NCI-H2029 (cell line): Measurements from ENCODE around the gene SARS2.

Source experiments
- DNase-seq: peaks from one replicate; lab custom pipeline; 2025; lab: John Stamatoyannopoulos, UW

The SARS2 gene

DNA sequence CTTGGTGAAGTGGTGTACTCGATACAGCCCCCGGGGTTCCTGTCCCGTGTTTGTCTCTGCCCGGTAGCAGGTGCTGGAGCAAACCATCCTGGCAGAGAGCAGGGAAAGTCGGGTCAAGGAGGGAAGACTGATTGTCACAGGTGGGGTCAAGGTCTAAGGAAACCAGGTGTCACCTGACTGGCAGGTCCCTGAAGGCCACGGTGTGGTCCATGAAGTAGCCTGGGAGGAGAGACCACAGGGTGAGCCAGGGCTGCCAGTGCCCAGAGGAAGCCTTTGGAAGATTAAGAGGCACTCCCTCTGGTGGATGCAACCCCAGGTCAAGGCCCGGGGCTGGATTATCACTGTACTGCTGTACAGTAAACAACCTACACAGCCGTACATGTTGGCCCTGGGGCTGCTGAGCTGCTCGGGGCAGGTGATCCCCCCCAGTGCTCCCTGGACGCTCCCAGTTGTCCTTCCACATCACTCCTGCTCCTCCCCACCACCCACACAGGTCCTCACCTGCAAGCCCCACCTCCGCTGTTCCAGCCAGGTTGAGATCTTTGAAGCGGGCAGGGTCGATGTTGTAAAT is 12.6 kb downstream of the SARS2 start:
- DNase-seq, result no peak

DNA sequence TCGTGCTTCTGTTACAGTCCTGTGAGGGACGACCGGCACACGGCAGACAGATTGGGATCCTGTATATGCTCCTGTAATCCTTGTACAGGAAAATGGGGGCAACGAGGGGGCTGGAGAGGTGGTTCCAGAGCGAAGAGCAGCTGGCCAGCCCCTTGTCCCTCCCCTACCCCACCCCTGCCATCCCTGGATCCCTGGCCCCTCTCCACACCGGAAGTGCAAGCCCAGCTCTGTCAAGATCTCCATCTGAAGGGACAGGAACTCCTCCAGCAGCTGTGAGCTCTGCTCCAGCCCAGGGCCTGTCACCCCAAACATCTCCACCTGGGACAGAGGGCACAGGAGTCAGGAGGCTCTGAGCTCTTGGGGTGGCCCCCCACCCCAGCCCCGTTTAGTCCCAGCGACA is 13.0 kb downstream of the SARS2 start:
- DNase-seq, result no peak

DNA sequence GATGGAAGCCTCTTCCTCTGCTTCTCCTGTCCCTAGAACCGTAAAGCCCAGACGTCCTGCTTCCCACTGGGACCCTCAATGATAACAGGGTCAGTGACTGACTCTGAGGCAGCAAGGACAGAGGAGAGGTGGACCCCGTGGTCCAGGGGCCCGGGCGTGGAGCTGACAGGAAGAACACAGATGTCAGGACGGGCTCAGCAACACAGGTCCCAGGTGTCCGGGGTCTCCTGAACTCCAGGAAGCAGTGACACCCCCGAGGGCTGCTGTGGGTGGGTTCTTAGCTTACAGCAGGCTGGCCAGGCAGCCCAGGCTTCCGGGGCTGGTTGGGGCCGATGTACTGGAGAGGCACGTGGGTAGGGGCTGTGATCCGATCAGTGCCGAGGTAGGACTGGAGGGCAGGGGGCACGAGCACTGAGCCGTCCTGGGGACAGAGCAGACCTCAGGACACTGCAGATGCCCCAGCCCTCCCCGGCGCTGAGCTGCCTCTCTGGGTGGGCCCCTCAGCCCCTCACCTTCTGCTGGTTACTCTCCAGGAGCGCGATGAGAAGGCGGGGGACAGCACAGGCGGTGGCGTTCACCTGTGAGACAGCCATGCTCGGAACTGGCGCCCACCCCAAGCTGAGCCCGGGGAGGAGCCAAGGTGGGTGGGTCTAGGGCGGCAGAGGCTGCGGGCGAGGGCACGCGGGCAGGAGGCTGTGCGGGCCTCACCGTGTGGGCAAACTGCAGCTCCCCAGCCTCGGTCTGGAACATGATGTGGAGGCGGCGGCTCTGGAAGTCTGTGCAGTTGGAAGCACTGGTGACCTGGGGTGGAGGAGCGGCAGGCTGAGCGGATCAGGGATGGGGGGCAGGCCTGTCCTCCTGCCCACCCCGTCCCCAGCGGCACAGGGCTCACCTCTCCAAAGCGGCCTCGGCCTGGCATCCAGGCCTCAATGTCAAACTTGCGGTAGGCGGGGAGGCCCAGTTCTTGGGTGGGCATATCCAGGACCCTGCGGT is 14.9 kb downstream of the SARS2 start:
- no peak for DNase-seq

DNA sequence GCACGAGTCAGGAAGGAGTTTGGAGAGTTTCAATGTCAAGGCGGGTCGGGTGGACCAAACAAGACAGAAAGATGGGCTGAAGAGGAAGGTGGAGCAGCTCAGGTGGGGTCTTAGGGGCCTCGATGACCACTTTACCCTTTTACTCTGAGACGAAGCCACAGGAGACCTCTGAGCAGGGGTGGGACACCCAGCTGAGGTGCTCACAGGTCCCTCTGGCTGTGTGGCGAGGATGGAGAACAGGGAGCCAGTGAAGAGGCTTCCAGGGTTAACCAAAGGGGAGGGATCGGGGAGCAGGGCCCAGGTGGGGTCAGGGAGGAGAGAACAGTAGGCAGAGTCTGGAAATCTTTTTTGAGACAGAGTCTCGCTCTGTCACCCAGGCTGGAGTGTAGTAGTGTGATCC is 16.6 kb downstream of the SARS2 start:
- DNase-seq, result no peak

DNA sequence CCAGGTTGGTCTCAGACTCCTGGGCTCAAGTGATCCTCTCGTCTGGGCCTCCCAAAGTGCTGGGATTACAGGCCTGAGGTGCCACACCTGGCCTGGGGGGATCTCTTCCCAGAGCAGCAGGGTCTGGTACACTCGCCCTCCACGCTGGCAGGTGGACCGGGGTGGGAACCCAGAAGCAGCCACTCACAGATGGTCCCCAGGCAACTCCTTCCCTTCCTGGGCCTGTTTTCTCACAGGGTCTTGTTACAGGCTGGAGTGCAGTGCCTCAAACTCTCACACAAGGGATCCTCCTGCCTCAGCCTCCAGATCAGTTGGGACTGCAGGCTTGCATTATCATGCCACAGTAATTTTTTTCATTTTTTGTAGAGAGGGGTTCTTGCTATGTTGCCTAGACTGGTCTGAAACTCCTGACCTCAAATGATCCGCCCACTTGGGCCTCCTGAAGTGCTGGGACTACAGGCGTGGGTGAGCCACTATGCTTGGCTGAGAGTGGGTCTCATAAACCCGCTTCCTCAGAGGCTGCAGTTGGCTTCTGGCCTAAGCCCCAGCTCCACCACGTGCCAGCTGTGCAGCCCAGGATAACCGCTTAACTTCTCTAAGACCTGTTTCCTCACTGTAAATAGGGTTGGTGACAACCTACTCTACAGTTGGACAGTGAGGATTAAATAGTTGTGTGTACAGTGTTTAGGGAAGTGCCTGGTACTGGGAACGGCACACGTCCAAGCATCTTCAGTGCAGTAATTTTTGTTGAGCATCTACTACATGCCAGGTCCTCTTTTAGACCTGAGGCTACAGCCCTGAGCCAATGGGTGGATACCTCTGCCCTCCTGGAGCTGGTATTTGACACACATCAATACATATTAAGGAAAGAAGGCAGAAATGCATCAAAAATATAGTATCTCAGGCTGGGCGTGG is 17.7 kb downstream of the SARS2 start:
- no peak for DNase-seq

DNA sequence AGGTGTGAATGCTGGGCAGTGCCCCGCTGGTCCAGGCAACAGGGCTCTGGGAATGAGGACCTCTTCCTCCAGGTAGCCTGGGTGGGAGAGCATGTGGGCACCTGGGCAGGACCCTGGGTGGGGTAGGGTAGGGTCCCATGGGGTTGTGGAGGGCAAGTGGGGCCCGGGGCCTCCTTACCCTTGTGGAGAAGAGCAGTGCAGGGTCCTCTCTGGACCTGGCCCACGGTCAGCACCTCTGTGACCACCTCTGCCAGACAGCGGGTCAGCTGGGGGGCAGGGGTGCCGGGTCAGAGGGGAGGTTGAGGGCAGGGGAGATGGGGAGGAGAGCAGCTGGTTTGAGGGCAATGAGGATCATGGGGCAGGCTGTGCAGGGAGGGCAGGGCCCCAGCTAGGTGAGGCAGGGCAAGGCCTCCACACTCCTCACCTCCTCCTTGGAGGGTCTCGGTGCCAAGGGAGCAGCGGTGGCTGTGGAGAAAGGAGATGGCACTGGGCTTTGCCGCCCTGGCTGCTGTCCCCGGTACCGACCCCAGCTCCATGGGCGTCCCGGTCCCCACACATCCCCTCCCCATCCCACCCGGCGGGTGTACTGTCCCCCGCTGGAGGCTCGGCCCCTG is 19.1 kb downstream of the SARS2 start:
- no peak for DNase-seq

DNA sequence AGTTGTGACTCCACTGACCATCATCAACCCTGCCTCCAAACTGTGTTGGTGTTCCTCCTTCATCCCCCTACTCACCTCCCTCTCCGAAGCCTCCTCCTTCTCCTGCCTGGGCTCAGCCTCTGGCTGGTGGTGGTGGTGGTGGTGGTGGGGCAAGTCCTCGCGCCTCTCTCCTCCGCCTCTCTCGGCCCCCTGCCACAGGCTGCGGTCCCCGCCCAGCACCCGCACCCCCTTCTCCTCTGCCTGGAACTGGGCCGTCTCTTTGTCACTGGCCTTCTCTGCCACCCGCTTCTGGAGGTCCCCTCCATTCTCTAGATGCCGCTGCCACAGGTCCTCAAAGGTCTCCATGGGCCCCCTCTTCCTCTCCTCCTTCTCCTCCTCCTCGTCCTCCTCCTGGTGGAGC is 20.1 kb downstream of the SARS2 start:
- no peak for DNase-seq

DNA sequence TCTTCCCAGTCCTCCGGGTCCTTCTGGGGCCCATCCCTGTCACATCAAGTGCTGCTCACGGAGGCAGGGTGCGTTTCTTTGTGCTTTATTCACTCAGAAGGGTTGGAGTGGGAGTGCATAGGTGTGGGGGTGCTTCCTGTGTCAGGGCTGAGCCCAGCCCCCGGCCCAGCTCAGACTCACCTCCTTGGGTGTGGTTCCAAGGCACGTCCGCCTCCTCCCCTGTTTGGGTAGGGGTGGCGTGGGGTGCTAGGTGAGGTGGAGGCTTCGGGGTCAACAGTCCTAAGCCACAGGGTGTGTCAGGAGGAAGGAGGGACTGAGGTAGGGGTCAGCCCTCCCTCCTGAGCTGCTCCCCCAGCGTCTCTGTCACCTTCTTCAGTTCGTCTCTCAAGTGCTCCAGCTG is 21.7 kb downstream of the SARS2 start:
- DNase-seq, result no peak

DNA sequence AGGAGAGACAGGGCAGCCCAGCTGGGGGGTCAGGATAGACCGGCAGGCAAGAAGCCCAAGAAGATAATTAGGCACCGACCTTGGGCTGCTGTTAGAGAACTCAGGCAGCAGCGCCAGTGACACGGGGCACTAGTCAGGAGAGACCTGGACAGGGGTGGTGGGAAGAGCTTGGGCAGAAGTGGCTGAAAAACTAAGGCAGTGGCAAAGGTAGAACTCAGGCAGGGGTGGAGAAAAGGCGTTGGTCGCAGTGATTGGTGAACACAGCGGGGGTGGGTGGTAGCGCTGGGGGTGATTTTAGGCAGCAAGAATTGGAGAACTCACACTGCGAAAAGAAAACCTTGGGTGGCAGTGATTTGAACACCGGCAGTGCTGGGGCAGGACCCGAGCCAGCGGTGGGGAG is 22.9 kb downstream of the SARS2 start:
- no peak for DNase-seq

DNA sequence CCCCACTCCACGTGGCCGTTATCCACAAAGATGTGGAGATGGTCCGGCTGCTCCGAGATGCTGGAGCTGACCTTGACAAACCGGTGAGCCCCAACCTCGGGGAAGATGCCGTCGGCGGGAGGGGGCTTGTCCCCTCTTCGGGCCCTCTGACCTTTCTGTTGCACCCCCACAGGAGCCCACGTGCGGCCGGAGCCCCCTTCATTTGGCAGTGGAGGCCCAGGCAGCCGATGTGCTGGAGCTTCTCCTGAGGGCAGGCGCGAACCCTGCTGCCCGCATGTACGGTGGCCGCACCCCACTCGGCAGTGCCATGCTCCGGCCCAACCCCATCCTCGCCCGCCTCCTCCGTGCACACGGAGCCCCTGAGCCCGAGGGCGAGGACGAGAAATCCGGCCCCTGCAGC is 23.3 kb downstream of the SARS2 start:
- DNase-seq, result no peak

DNA sequence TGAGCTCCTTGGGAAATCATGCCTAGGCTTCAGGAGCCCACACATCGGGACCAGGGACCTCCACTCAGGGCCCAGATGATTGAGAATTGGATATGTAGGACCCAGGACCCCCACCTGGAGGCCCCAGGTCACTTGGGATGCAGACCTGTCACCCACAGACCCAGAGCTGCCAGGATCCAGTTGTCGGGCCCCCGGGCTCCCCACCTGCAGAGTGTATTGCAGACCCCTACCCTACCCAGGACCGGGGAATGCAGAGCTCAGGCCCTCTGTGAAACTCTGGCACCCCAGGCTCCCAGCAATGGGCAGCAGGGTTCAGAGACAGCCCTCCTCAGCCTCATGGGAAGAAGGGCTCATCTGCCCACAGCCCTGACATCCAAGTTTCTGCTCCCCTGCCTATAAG is 24.9 kb downstream of the SARS2 start:
- no peak for DNase-seq

DNA sequence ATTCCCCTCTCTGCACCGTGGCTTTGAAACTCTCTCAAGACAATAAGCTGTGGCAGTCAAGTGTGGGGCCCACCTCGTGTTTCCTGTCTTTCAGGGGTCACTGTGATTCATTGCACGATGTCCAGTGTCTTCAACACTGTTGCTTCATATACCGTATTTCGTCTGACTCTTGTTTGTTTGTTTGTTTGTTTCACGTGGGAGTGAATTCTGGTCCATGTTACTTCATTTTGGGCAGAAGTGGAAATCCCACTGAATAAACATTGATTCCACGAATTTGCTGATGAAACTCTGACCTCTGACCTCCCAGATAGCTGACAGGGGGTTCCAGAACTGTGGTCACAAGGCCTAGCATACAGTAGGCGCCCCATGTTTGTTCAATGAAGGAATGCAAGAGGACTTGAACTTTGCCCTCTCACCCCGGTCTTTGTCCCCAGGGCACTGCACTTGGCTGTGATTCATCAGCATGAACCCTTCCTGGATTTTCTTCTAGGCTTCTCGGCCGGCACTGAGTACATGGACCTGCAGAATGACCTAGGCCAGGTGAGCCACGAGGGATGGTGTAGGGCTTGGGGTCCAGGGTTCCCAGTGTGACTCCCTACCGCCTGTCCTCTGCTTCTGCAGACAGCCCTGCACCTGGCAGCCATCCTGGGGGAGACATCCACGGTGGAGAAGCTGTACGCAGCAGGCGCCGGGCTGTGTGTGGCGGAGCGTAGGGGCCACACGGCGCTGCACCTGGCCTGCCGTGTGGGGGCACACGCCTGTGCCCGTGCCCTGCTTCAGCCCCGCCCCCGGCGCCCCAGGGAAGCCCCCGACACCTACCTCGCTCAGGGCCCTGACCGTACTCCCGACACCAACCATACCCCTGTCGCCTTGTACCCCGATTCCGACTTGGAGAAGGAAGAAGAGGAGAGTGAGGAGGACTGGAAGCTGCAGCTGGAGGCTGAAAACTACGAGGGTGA is 25.7 kb downstream of the SARS2 start:
- no peak for DNase-seq

DNA sequence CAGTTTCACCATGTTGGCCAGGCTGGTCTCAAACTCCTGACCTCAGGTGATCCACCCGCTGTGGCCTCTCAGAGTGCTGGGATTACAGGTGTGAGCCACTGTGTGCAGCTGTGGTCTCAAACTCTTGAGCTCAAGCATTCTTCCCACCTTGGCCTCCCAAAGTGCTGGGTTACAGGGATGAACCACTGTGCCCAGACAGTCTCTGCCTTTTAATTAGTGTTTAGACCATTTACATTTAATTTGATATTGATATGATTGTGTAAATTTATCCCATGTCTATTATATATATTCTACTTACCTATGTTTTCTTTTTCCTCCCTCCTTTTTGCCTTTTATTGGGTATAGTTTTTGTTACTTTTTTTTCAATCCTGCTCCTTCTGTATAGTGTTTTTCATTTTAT is 28.9 kb downstream of the SARS2 start:
- DNase-seq, result no peak

DNA sequence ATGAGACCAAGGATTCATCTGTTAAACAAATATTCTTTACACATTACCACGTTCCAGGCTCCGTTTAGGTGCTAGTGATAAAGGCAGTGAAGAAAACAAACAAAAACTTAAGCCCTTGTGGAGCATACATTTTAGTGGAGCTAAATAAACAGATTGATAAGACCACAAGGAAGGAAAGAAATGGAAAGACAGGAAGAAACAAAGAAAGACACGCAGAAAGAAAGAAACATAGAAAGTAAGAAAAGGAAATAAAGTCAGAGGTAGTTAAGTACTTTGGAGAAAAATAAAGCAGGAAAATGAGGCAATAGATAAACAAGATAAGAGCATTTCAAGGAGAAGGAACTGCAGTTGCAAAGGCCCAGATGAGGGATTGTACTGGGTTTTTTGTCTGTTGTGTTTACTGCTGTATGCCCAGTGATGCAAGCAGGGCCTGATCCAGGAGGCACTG is 29.8 kb downstream of the SARS2 start:
- DNase-seq, result no peak

DNA sequence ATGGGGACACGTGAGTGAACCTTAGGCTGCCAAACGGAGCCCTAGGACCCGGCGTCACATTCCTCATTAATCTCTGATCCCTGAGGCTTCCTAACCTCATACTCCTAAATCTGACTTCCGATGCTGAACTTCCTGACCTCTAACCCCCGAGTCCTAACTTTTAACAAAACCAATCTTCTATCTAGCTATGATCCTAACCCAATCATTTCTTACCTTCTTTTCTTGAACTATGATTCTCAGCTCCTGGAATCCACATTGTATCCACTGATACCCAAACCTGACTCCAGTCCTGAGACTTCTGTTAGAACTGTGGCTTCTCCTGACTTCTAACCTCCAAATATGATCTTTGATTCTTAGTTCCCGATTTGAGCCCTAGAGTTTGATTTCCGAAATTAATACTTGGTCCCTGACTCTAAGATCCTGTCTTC is 30.3 kb downstream of the SARS2 start:
- DNase-seq, result no peak

DNA sequence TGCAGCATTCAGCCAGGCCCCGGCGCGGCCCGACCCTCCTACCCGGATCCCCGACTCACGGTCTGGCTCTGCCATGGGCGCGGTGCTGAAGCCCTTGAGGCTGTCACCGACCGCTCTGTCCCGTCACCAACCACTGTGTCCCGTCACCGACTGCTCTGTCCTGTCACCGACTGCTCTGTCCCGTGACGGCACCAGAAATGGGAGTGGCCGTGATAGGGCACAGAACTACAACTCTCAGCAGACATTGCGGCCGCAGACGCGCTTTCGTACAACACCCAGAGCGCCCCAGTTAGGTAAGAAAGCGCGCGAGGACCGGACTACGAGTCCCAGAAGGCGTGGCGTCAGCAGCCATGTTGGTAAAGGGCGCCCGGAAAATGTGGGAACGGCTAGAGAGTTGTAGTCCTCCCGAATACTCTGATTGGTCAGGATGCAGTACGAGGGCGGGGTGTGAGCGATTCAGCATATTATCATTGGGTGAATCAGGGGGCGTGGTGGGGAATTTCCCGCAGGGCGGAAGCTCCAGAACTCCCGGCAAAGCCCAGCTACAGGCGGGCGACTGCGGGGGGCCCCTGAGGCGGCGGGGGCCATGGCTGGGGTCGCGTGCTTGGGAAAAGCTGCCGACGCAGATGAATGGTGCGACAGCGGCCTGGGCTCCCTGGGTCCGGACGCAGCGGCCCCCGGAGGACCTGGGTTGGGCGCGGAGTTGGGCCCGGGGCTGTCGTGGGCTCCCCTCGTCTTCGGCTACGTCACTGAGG is 30.9 kb downstream of the SARS2 start, which contains the start of the genes NFKBIB and SIRT2:
Gene NFKBIB, plus strand, starts transcription at position 523 of the 755 bp plus-strand sequence. Its CDS starts 64 bp downstream, at position 587.
Gene SIRT2, minus strand, starts transcription at position 172 of the 755 bp plus-strand sequence. Its CDS starts 97 bp downstream, at position 75.
- peak; percentile 98 for DNase-seq

DNA sequence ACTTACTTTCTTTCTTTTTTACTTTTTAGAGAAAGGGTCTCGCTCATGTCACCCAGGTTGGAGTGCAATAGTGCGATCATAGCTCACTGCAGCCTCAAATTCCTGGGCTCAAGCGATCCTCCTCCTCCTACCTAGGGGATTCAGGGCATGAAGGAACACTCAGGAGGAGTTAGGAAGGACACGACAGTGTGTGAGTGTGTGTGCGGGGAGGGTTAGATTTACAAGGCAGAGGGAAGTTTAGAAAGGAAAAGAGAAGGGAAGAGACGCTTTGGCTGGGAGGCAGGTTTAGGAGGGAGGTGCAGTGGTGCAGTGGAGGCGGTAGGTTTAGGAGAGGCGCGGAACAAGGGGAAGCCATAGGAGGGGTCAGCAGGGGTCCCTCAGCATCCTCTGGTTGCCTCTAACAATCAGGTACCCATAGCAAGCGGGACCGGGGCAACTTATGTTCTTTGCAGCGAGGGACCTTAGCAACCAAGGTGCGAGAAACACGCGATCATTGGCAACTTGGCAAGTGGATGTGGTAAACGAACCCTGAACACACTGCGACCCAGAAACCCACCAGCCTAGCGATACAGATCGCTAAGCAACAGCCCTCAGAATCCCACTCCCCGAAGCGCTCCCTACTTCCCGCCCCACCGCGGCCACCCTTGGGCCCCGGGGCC is 31.6 kb downstream of the SARS2 start:
- DNase-seq, result no peak

DNA sequence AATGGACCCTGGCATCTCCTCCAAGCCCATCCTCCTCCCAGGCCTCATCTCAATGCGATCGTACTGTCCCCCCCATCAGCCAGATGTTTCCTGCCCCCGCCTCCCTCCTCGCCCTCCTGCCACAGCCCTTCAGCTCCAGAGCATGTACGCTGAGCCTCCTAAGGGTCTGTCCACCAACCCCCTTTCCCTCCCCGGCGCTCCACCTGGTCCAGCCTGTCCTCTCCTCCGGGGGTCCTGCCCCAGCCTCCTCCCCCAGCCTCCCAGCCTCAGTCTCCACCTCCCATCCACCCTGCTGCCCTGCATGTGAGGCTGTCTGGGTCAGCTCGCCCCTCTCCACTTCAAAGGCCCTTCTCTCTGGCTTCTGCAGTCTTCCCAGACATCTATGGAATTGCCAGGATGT is 35.6 kb downstream of the SARS2 start:
- DNase-seq, result no peak

DNA sequence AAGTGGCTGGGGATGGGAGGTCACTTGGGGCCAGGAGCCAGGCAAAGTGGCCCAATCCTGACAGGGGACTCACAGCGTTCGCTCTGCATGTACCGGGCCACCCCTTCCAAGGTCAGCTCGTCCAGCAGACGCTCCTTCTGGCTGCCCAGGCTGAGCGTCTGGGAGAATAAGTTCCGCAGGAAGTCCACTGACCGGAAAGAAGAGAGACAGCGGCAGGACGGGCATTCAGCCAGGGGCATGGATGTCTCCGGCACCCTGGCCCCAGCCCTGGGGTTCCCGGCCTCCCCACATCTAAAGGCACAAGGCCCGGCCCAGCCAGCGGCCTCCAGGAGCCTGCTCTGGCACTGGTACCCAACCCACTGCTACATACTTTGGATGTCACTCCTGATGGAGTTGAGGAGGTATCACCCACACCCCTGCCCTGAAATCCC is 37.2 kb downstream of the SARS2 start:
- no peak for DNase-seq
